Neuron (in vitro differentiated cells): ENCODE measurements around the gene STX8.

ENCODE experiments used
- H2AFZ ChIP-seq: one replicate; pipeline ENCODE4 v1.6.1; 2013; ENCODE audit warnings: low read depth, mild to moderate bottlenecking, inconsistent platforms, low read length, moderate library complexity
- H3K27me3 ChIP-seq: one replicate; pipeline ENCODE4 v1.6.1; 2013; ENCODE audit warnings: low read length; ENCODE audit not compliant: insufficient read depth
- H3K36me3 ChIP-seq: one replicate; pipeline ENCODE4 v1.6.1; 2013; ENCODE audit warnings: low read length; ENCODE audit not compliant: insufficient read depth
- H3K4me1 ChIP-seq: one replicate; pipeline ENCODE4 v1.6.1; 2013; ENCODE audit warnings: low read length; ENCODE audit not compliant: insufficient read depth
- H3K4me3 ChIP-seq: 2 replicates; pipeline ENCODE4 v1.5.1; 2013; ENCODE audit warnings: mild to moderate bottlenecking, low read length, moderate library complexity
- H3K9me3 ChIP-seq: one replicate; pipeline ENCODE4 v1.6.1; 2013; ENCODE audit warnings: low read length

Gene STX8

GRCh38 chr17:9233761-9234160, 341.9 kb downstream of the STX8 start:
- H3K36me3 ChIP-seq: no peaks in the 10 kb centered on the region
- no peak overlapping the region for H3K4me3 ChIP-seq
- no peak overlapping the region for H2AFZ ChIP-seq
- peaks cover 23% of the 10 kb centered on the region for H3K4me1 ChIP-seq
- no peaks in the 10 kb centered on the region for H3K27me3 ChIP-seq
- peaks cover 6% of the 10 kb centered on the region for H3K9me3 ChIP-seq

DNA sequence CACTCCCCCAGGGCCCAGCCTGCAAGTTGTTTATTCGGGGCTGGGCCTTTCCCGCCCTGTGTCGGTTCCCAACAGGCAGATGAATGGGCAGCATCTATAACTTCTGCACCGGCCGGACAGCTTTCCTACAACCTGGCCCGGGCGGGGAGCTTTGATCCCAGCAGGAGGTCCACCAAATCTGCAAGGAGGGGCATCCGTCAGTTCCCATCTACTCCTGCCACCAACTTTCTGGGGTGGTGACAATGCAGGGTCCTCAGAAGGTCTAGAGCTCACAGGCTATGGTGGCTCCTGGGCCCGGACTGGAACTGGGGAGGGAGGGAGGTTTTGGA, 342.4 kb downstream of the STX8 start:
- H3K4me3 ChIP-seq: no peak overlapping the region
- H3K27me3 ChIP-seq: no peaks in the 10 kb centered on the region
- H3K36me3 ChIP-seq: no peaks in the 10 kb centered on the region
- peaks cover 18% of the 10 kb centered on the region for H3K4me1 ChIP-seq
- H3K9me3 ChIP-seq: peaks cover 7% of the 10 kb centered on the region
- no peak overlapping the region for H2AFZ ChIP-seq

DNA sequence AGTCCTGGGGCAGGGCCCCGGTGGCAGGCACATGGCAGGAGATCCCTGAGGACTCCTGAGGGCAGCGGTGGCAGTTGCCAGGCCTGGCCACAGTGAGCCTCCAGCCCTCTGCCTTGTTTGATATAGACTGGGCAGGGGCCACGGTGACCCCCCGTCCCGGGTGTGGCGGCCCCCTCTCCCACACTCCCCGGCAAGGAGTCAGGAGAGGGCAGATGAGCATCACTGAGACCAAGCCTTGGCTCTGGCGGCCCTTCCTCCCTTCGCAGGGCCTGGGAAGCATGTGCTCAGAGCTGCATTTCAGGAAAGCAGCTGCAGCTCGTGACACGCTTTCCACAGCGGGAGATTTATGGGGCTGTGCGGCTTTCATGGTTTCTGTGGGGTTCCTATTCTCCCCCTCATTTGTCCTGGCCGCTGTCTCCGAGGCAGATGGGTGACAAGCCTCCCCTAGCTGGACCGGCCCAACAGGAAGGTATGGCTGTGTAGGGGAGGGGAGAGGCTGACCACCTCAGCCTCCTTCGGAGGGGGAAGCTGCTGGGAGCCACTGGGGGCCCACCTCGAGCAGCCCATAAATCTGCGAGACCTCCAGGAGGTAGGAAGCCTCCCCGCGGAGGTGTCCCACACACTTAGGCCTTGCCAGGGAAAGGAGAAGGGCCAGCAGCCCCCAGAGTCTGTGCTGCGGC, 342.9 kb downstream of the STX8 start:
- Histone ChIP-seq H3K4me3 (no peak overlapping the region), H3K36me3 (no peaks in the 10 kb centered on the region), H3K27me3 (no peaks in the 10 kb centered on the region), H3K4me1 (peaks cover 13% of the 10 kb centered on the region), H2AFZ (no peak overlapping the region), H3K9me3 (peaks cover 7% of the 10 kb centered on the region)

GRCh38 chr17:9232155-9232475, 343.5 kb downstream of the STX8 start:
- Histone ChIP-seq H3K9me3 (peaks cover 7% of the 10 kb centered on the region), H2AFZ (no peak overlapping the region), H3K4me3 (no peak overlapping the region), H3K4me1 (peaks cover 7% of the 10 kb centered on the region), H3K27me3 (no peaks in the 10 kb centered on the region), H3K36me3 (no peaks in the 10 kb centered on the region)

GRCh38 chr17:9231449-9232154, 344.0 kb downstream of the STX8 start:
- peaks cover 2% of the 10 kb centered on the region for H3K4me1 ChIP-seq
- peaks cover 4% of the 10 kb centered on the region for H3K9me3 ChIP-seq
- H2AFZ ChIP-seq: no peak overlapping the region
- no peaks in the 10 kb centered on the region for H3K36me3 ChIP-seq
- no peak overlapping the region for H3K4me3 ChIP-seq
- H3K27me3 ChIP-seq: no peaks in the 10 kb centered on the region

DNA sequence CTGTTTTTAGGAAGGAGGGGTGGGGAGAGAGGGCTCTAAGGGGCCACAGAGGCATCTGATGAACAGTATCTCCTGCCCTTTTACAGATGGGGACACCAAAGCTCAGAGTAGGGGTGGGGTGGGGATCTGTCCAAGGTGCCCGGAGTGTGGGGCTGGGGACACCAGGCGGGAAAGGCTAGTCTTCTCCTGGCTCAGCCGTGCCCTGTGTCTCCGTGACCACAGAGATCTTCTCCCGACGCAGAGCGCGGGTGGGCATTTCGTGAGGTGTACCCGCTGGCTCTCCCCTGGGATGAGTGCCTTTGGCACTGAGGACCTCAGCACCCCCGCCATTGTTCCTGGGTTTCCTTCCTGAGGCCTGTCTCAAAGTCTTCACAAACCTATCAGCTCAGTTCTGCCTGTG, 344.8 kb downstream of the STX8 start:
- Histone ChIP-seq H3K36me3 (no peaks in the 10 kb centered on the region), H3K4me3 (no peak overlapping the region), H3K4me1 (no peaks in the 10 kb centered on the region), H2AFZ (no peak overlapping the region), H3K27me3 (no peaks in the 10 kb centered on the region), H3K9me3 (peaks cover 4% of the 10 kb centered on the region)

DNA sequence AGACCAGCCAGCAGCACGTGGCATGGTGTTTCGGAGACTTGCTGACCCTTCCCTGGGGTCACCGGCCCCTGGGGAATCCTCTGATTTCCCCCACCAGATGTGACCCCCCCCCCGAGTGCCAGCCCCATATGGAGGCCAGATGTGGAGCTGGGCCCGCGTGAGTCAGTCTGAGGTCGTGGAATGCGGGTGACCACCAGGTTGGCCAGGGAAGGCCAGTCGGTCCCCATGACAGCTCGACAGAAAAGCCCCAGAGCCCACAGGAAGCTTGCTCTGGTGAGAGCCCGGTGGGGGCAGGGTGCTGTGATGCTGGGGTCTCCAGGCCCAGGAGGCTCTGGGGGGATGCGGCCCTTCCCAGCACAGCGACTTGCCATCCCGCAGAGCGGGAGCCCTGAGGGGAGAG, 345.3 kb downstream of the STX8 start:
- Histone ChIP-seq H3K36me3 (no peaks in the 10 kb centered on the region), H2AFZ (no peak overlapping the region), H3K4me1 (no peaks in the 10 kb centered on the region), H3K4me3 (no peak overlapping the region), H3K9me3 (peaks cover 4% of the 10 kb centered on the region), H3K27me3 (no peaks in the 10 kb centered on the region)

DNA sequence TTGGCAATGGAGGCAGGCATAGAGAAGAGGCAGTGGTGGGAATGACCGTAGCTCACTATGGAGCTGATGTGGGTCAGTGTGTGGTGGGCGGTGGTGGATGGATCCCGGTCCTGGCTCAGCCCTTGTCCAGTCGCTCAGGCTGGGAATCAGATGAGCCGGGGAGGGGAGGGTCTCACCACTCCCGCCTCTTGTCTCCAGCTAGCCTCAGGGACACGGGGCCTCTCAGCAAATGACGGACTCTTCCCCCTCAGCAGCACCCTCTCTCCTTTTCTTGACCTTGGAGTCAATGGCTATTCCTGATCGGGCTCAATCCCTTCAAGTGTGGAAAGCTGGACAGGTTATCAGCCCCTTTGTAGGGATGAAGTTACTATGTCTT, 345.8 kb downstream of the STX8 start:
- H3K4me3 ChIP-seq: no peak overlapping the region
- no peaks in the 10 kb centered on the region for H3K27me3 ChIP-seq
- no peaks in the 10 kb centered on the region for H3K4me1 ChIP-seq
- no peak overlapping the region for H2AFZ ChIP-seq
- H3K36me3 ChIP-seq: no peaks in the 10 kb centered on the region
- peaks cover 4% of the 10 kb centered on the region for H3K9me3 ChIP-seq

DNA sequence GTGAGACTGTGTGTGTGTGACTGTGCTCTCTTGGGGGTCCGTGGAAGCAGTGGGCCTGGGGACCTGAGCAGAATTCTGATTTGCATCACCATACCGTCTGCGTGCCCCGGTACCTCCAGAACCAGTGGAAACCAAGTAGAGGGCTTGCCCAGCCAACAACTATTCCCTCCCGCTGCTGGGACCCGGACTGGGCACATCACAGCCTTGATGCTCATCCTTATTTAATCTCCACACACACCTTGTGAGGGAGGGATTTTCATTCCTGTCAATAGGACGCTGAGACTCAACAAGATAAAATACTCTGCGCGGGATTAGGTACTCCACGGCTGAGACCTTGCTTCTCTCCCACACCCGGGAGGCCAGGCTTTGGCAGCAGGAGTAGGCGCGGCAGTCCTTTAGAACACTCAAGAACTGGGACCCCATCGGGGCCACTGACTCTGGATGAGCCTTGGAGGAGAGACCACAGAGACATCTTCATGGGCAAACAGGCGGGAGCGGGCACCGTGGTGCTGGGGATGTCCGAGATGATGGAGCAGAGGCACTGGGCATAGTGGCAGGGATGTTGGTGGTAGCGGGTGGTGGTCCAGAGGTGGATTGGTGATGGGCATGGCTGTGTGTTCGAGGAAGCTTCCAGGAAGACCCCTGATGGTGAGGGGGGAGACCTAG, 346.3 kb downstream of the STX8 start:
- Histone ChIP-seq H3K4me1 (no peaks in the 10 kb centered on the region), H3K9me3 (peaks cover 4% of the 10 kb centered on the region), H2AFZ (no peak overlapping the region), H3K27me3 (no peaks in the 10 kb centered on the region), H3K4me3 (no peak overlapping the region), H3K36me3 (no peaks in the 10 kb centered on the region)

DNA sequence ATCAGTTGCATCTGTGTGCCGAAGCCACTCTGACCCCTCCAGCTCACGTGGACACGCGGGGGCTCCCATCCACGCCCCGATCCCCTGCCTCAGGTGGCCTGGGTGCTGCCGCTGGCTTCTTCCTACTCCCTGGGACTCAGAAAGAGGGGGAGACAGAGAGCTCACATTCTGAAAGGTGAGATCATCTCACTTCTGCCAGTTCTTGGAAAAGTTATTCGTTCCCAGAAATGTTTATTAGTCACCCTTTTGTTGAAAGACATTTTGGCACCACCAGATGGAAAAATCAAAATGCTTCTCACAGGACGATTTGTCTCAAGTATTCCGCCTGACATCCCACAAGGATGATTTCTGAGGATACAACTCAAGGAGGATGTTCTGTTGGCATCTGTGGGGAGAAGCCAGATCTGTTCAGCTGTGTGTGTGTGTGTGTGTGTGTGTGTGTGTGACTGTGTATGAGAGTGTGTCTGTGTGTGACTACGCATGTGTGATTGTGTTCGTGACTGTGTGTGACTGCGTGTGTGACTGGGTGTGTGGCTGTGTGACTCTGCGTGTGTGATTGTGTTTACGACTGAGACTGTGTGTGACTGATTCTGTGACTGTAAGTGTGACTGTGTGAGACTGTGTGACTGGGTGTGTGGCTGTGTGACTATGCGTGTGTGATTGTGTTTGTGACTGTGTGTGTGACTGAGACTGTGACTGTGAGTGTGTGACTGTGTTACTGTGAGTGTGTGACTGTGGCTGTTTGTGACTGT, 347.0 kb downstream of the STX8 start:
- no peaks in the 10 kb centered on the region for H3K36me3 ChIP-seq
- no peak overlapping the region for H3K4me3 ChIP-seq
- no peak overlapping the region for H2AFZ ChIP-seq
- no peaks in the 10 kb centered on the region for H3K27me3 ChIP-seq
- peaks cover 4% of the 10 kb centered on the region for H3K9me3 ChIP-seq
- no peaks in the 10 kb centered on the region for H3K4me1 ChIP-seq

- Histone ChIP-seq H3K4me1 (peaks cover under 1% of the 10 kb centered on the region), H2AFZ (no peak overlapping the region), H3K36me3 (no peaks in the 10 kb centered on the region), H3K4me3 (no peak overlapping the region), H3K27me3 (no peaks in the 10 kb centered on the region), H3K9me3 (peaks cover 4% of the 10 kb centered on the region)
Observed at GRCh38 chr17:9227819-9228407, 347.7 kb downstream of the STX8 start.

DNA sequence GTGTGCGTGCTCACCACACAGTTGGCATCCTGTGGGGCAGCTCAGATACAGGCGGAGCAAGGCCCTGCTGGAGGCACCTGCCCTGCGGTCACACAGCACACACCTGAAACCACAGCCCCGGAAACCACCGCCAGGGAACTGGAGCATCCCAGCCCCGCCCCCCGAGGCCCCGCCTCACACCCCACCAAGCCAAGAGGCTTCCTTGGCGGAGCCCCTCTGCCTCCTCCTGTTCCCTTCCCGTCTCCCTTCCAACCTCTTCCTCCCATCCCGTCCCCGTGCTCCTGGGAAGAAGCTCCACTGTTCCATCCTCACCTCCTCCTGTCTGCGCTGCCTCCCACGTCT, 348.9 kb downstream of the STX8 start:
- no peak overlapping the region for H3K4me3 ChIP-seq
- peaks cover 12% of the 10 kb centered on the region for H3K4me1 ChIP-seq
- no peak overlapping the region for H2AFZ ChIP-seq
- peaks cover 4% of the 10 kb centered on the region for H3K9me3 ChIP-seq
- no peaks in the 10 kb centered on the region for H3K36me3 ChIP-seq
- no peaks in the 10 kb centered on the region for H3K27me3 ChIP-seq
